ELF-1 (cell line): ENCODE measurements around the gene TSPAN18.

Experiments used
- DNase-seq: peaks from one replicate; pipeline ENCODE4 v3.0.0-alpha.2; 2016; ENCODE audit warnings: low read depth, low spot score

The TSPAN18 gene

GRCh38 chr11:44886790-44887140 lies 160.0 kb downstream of the TSPAN18 start:
- no peak for DNase-seq

GRCh38 chr11:44887636-44888035 lies 160.9 kb downstream of the TSPAN18 start:
- DNase-seq = no peak

- no peak for DNase-seq
Measured at GRCh38 chr11:44889266-44889665, 162.5 kb downstream of the TSPAN18 start.

GRCh38 chr11:44892843-44893242 lies 166.1 kb downstream of the TSPAN18 start:
- no peak for DNase-seq

GRCh38 chr11:44893308-44893822 lies 166.6 kb downstream of the TSPAN18 start:
- DNase-seq = no peak

DNA sequence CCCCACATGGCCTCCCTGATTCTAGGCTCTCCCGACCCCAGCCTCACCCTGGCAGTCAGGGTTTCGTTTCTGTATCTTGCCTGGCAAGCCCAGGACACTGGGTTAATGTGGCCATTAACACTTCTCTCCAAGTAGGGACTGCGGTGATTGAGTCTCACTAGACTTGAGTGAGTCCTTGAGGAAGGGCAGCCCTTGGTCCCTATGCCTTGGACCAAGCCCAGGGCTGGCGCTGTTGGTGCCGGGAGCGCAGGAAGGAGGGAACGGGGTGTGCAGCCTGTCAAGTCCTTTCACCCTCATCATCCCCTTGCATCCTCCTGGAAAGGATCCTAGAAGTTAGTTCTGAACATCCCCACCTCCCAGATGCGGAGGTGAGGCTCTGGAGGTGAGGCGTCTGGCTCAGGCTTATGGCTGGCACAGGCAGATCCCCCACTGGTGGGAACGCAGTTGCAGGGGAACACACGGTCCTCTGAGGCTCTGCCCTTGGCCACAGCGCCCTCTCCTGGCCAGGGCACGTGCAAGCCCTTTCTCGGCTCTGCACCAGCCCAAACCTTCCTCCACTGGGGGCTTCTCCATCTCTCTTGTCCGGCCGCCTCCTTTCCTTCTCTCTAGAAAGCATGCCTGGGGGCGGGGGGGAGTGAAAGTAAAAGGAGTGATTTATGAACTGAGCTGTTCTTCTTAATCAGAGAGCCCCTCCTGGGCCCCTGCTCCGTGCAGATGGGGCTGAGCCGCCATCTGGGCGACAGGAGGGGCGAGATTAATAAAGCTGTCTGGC lies 167.3 kb downstream of the TSPAN18 start:
- peak; percentile 94 for DNase-seq

- DNase-seq = peak; percentile 78
Measured at GRCh38 chr11:44899959-44900358, 173.2 kb downstream of the TSPAN18 start.

GRCh38 chr11:44901120-44901633 lies 174.4 kb downstream of the TSPAN18 start:
- DNase-seq = no peak

DNA sequence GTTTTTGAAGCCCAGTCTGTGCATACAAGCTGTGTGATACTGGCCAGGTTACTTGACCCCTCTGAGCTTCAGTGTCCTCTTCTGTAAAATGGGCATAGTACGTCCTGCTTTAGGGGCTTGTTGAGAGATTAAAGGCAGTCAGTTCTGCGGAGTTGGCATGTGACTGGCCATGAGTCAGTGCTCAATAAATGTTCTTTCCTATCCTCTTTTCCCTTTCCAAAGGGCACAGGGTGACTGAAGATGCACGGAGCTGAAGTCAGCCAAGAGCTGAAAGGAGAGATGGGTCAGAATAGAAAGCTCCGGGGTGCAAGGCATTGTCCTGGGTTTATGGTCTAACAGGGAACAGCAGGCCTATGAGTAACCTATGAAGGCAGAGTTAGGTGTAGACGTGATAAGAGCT lies 175.0 kb downstream of the TSPAN18 start:
- no peak for DNase-seq

DNA sequence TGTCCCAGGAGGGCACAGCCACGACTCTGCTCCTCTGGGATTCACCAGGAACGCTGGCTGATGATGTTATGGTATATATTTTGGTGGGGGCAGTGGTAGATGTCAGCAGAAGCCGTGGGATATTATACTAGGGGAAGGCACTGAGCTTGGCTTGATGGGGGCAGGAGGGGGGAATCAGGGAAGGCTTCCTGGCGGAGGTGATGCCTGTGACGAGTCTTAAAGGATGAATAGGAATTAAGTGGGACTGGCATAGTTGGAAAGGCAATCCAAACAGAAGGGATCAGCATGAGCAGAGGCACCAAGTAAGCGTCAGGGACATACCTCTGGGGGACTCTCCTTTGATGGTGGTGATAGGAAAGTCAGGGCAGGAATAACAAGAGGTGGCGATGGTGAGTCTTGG lies 176.3 kb downstream of the TSPAN18 start:
- no peak for DNase-seq

DNA sequence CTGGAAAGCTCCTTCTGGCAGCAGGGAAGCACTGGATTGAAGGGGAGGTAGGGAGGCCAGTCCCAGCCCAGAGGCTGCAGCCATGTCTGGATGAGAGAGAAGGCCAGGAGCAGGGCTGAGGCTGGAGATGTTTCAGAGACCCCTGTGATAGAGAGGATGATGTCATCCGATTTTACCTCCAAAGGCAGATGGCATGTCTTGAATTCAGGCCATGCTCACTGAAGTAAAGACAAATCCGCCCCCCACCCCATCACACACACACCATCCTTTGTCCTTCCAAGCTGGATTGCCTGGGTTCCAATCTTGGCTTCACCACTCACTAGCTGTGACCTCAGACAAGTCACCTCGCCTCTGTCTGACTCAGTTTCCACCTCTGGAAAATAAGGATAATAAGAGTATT lies 176.8 kb downstream of the TSPAN18 start:
- no peak for DNase-seq

DNA sequence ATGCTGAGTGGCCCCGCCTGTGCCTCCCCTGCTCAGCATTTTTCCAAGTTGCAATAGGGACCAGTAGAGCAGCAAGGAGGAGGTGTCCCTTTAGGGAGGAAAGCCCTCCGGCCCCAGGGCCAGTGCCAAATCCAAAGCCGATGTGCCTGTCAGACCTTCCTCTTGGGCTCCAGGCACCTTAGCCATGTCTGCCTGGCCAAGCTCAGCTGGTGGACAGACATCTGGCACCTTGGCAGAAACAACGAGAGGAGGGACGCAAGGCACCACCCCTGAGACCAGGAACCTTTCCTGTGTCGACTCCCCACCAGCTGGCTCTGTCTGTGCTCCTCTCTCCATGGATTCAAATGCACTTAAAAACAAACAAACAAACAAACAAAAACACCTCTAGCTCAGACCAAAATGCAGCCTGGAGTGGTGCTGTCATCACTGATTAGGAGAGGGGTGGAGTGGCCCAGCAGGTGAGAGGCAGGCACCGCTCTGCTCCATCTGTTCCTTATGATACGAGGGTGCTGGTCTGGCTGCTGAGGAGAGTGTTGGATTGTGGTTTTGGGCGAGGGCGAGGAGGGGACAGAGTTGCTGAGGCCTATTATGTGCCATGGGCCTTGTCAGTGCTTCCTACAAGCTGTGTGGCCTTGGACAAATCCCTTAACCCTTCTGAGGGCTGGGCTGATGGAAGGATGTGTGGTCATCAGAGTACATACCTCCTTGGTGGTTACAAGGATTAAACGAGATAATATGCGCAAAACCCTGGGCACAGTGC lies 177.7 kb downstream of the TSPAN18 start:
- peak; percentile 20 for DNase-seq

GRCh38 chr11:44905131-44905866 lies 178.5 kb downstream of the TSPAN18 start:
- no peak for DNase-seq

DNA sequence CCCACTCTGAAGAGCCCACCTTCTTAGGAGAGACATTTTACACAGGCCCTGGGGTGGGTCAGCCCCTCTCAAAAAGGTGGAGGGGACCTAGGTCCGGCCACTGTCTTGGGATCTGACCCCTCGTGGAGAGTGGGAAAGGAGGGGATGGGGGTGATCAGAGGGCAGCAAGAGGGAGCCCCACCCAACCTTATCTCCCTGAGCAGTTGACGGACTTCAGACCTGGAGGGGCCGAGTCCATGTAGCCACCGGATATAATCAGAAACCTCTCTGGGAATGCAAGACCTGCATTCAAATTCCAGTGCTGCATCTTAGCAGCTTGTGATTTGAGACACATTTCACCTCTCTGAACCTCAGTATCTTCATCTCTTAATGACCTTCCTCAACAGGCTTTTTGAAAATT lies 179.9 kb downstream of the TSPAN18 start:
- DNase-seq = no peak

- no peak for DNase-seq
Measured at GRCh38 chr11:44909557-44909956, 182.8 kb downstream of the TSPAN18 start.

GRCh38 chr11:44910591-44910990 lies 183.8 kb downstream of the TSPAN18 start:
- no peak for DNase-seq

GRCh38 chr11:44911029-44911814 lies 184.5 kb downstream of the TSPAN18 start:
- peak; percentile 97 for DNase-seq

DNA sequence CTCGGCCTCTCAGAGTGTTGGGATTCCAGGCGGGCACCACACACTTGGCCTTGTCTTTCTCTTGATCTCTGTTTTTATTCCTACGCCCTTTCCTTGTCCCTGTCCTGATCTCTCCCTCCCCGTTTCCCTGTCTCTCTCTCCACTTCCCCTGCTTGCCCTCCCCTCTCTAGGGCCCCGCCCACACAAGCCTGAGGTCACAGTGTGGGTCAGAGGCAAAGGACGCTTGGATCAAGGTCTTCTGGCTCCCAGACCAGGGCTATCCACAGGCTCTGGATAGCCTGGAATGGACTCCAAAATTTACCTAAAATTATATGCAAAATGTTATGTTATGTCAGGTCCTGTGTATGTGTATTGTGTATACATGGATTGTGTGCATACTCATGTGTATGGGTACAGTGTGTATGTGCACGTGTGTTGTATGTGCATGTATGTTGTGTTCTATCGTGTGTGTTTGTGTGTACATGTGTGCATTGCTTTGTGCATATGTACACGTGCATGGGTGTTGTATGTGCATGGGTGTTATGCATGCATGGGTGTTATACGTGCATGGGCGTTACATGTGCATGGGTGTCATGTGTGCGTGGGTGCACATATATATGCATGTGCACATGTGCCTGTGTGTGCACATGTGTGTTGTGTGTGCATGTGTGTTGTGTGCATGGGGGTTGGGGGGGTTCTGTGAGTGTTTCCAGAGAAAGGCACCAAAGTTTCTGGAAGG lies 185.7 kb downstream of the TSPAN18 start:
- DNase-seq = peak; percentile 57

DNA sequence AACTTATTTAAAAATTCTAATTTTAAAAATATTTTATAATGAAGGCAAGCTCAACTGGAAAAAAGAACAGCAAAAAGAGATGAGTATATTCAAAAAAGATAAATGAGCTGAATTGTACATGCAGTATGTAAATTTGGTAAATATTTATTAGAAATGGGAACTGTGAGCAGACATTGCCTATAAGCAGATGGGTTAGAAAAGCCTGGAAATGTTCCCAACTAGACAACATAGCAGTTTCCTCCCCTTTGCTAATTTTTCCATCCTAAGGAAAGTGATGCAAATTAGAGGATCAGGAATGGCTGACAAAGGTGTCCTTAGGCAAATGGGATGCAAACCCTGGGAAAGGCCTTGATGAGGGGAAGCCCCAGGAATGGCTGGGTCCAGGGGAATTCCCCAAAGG lies 186.7 kb downstream of the TSPAN18 start:
- DNase-seq = no peak

DNA sequence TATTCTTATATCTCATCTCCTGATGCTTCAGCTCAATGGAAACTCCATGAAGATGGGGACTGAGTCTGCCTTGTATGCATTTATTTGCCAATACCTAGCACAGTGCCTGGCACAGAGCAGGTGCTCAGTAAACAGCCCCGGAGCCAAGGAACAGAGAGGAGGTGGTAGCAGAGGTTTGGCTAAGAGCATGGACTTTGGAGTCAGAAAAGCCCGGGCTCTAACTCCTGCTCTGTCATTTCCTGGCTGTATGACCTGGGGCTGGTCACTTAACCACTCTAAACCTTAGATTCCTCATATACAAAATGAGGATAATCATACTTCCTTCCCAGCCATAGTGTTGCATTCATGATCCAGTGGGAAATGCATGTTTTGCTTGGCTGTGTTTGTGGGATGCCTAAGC lies 187.3 kb downstream of the TSPAN18 start:
- no peak for DNase-seq

DNA sequence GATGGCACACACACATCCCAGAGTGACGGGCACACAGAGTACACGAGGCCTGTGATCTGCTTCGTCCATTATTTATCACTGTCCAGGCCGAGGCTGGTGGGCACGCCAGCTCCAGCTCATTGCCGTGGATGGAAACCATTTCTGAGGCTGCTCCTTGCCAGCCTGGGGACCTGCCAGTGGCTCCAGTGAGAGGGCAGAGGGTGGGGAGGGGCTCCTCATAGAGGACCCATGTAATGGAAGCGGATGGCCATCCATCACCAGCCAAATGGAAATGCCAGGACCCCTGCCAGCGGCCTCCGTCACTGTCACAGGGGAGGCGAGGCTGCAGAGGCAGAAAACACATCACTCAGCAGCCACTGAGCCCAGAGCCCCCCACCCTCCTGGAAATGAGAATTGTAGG lies 188.2 kb downstream of the TSPAN18 start:
- DNase-seq = no peak
